RKO (cell line): ENCODE measurements around the gene PLCG2.
"Not testable (repeated sequence)": the region's sequence is repeated elsewhere in the genome, so short reads cannot be mapped to it uniquely, and the experiment has no call there.

Source experiments
- DNase-seq: peaks from one replicate; pipeline ENCODE4 v3.0.0-alpha.2; 2016; ENCODE audit warnings: low spot score

PLCG2 gene

DNA sequence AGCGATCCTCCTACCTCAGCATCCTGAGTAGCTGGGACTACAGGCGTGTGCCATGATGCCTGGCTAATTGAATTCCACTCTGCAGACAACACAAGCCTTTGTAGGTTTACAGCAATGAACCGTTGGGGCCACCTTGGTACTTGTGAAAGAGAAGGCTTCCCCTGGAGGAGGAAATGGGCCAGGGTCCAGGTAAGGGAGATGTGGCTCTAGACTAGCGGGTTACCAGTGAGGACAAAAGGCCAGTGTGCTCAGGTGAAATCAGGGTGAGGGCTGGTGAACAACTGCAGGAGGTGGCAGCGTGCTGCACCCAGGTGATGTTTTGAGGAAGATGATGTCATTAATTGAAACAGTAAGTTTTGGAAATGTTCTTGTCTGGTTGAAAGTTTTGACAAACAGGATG, 225.5 kb downstream of the PLCG2 start:
- no peak for DNase-seq

DNA sequence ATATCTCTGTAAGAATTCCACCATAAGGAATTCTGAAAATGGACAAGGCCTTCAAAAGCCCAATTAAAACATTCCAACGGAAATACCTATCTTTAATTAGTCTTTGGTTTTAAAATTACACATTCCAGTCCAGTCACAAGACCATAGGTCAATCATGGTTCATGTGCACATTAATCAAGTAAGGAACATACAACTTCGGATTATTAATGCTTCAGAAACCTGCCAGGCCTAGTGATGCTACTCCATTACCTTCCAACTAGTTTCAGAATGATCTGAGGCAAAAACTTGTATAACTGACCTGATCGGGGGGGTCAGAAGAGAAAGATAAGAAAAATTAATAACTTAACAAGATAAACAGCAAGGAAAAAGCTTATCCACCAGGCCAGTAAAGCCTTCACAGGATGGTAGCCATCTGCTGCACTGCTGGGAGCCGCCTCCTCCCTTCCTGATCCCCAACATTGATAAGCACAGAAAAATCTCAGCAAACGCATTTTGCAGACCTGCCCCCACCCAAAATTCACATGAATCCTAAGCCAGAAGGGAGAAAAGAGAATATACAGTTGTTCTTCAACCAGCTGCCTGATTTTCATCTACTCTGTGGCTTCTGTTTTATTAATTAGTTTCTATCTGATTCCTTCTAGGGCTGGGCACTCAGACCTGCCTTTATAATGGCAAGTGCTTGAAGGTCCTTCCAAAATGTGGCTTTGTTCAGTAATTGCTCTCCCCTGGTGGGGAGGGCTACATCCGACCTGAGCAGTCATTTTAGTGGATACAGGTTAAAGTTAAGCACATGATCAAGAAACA, 226.1 kb downstream of the PLCG2 start:
- DNase-seq, result no peak

DNA sequence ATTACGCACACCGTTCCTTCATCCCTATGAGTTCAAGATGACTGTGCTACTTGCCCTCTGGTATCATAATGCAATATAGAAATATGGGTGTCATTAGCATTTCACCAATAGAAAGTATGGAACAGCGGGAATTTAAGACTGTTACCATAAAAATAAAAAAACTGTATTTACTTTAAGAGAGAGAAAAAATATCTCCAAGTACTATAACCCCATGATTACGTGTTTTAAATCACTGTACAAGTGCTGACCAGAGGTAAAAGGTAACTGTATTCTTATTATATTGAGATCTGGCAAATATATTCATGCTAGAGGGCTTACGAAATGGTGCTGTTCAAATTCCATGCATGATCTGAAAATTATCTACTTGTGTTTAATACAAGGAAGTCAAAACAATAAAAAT, 226.9 kb downstream of the PLCG2 start:
- no peak for DNase-seq

DNA sequence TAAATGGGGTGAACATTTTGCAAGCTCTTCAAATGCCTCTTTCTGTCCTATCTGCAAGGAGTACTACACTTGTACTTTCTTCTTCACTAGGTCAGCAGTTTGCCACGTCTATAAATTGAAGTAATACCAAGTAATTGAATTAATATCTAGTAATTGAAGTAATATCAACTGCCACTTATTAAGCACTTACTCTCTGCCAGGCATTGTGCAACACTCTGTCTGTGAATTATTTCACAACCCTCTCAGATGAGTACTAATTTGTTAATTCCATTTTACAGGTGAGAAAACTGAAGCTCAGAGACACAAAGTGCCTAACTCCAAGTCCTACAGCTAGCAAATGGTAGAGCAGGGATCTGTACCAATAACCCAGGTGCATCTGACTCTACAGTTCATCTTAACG, 228.1 kb downstream of the PLCG2 start:
- DNase-seq, result no peak

DNA sequence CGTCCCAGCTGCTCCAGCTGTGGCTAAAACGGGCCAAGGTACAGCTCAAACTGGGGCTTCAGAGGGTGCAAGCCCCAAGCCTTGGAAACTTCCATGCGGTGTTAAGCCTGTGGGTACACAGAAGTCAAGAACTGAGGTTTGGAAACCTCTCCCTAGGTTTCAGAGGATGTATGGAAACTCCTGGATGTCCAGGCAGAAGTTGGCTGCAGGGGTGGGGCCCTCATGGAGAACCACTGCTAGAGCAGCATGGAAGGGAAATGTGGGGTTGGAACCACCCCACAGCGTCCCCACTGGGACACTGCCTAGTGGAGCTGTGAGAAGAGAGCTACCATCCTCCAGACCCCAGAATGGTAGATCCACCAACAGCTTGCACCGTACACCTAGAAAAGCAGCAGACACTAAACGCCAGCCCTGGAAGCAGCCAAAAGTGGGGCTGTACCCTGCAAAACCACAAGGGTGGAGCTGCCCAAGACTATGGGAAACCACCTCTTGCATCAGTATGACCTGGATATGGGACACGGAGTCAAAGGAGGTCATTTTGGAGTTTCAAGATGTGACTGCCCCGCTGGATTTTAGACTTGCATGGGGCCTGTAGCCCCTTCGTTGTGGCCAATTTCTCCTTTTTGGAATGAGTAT, 230.0 kb downstream of the PLCG2 start:
- DNase-seq, result no peak

DNA sequence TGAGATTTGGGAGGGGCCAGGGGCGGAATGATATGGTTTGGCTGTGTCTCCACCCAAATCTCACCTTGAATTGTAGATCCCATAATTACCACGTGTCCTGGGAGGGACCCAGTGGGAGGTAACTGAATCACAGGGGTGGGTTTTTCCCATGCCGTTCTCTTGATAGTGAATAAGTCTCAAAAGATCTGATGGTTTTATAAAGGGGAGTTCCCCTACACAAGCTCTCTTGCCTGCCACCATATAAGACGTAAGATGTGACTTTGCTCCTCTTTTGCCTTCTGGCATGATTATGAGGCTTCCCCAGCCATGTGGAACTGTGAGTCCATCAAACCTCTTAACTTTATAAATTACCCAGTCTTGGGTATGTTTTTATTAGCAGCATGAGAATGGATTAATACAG, 230.7 kb downstream of the PLCG2 start:
- not testable (repeated sequence) for DNase-seq

DNA sequence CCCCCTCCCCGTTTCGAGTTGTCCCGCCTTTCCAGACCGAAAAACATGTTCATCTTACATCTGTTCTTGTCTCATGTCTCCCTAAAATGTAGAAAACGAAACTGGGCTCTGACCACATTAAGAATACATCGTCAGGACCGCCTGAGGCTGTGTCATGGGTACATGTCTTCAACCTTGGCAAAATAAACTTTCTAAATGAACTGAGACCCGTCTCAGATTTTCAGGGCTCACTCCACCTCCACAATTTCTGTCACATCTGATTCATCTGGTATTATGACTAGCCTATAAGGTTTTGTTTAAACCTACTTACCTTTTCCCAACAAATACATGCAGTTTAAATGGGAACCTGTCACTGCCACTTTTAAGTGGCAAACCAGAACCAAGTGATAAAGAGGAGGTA, 231.6 kb downstream of the PLCG2 start:
- DNase-seq, result no peak

DNA sequence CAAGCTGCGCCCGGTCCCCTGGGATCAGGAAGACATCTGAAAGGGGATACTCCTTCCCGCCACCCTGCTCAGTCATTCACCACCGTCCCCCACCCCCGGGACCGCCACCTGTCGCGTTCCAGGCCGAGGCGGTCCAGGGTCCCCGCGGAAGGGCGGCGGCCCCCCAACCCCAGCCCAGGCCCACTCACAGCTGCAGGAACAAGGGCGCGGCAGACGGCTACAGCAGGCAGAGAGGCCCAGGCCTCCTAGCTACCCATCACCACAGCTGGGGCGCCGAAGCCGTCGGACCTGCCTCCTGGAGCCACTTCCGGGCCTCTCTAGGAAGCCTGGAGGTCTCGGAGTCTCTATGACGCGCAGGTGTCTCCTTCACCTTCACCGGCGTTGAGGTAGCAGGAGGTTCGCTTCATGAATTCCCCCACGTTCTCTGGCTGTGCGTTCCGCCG, 232.1 kb downstream of the PLCG2 start, which contains the start of gene SDR42E1:
SDR42E1 (minus strand) TSS at position 272 of the 443 bp plus-strand sequence. CDS start 10,612 bp downstream, outside the sequence.
- no peak for DNase-seq
